GM18909 (cell line): ENCODE measurements around the gene IFITM1.
"Not testable (repeated sequence)": the region's sequence is repeated elsewhere in the genome, so short reads cannot be mapped to it uniquely, and the experiment has no call there.

ENCODE experiments used
- ATAC-seq: cut with Tn5 transposase; IDR thresholded peaks from one replicate; pipeline ENCODE4 v1.9.1; 2021; ENCODE audit warnings: mild to moderate bottlenecking; ENCODE audit not compliant: unreplicated experiment, poor library complexity

IFITM1 gene

DNA sequence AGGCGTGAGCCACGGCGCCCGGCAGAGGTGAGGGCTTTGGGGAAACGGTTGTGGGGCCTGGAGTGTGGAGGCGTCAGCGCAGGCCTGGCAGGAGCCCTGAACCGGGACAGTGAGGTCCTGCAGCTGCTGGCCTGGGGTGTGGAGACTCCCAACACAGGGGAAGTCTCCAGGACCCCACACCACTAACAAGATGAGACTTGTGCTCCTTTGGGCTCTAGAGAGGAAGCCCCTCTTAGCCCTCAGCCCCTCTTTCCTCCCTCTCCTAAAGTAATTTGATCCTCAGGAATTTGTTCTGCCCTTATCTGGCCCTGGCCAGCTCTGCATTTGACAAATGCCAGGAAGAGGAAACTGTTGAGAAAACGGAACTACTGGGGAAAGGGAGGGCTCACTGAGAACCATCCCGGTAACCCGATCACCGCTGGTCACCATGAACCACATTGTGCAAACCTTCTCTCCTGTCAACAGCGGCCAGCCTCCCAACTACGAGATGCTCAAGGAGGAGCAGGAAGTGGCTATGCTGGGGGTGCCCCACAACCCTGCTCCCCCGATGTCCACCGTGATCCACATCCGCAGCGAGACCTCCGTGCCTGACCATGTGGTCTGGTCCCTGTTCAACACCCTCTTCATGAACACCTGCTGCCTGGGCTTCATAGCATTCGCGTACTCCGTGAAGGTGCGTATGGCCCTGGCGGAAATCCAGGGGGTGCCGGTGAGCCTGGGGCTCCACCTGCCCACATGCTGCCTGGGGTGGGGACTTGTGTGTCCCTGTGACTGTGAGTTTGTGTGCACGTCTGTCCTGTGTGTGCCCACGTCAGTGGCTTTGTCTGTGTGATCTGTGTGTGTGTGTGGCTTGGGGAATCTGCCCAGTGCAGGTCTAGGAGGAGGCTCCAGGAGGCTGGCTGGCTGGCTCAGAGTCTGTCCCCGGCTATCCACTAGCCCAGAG lies 5.8 kb upstream of the IFITM1 start, which contains the start of gene IFITM2:
Gene IFITM2 (plus strand): TSS at position 51 of the 943 bp plus-strand sequence. CDS start 377 bp downstream, at position 428.
- not testable (repeated sequence) for ATAC-seq

GRCh38 chr11:308740-309665 lies 4.8 kb upstream of the IFITM1 start:
- ATAC-seq, result not testable (repeated sequence)

- ATAC-seq, result not testable (repeated sequence)
Observed at GRCh38 chr11:309979-310572, 3.8 kb upstream of the IFITM1 start.

DNA sequence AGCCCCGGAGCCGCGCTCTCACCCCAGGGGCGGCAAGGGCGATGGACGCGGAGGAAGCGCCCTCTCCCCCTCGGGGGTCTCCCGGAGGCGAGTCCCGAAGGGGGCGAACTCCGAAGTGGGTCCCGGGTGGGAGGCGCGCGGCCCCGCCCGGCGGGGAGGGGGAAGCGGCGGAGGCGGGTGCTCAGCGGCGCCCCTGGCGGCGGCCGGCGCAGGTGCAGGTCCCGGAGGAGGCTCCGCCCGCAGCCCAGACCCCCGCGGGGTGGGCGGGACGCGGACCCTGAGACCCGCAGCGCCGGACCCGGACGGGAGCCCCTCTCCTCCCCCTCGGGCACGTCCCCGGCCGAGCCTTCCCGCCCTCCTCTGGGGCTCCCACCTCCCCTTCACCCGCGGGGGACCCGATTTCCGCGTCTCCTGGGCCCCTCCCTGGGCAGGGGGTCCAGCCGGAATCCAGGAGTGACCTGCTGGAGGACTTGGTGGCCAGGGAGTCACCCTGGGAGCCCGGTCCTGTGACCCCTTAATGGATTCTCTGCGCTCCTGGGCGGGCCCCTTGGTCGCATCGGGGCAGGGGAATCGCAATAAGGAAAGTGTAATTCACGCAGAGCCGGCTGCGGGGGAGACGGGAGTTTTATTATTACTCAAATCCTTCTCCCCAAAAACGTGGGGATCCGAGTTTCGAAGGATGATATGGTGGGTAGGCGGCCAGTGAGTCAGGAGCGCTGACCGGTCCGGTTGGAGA lies 2.7 kb upstream of the IFITM1 start:
- ATAC-seq, result peak; percentile 43

GRCh38 chr11:312092-312816 lies 1.6 kb upstream of the IFITM1 start:
- ATAC-seq, result no peak

DNA sequence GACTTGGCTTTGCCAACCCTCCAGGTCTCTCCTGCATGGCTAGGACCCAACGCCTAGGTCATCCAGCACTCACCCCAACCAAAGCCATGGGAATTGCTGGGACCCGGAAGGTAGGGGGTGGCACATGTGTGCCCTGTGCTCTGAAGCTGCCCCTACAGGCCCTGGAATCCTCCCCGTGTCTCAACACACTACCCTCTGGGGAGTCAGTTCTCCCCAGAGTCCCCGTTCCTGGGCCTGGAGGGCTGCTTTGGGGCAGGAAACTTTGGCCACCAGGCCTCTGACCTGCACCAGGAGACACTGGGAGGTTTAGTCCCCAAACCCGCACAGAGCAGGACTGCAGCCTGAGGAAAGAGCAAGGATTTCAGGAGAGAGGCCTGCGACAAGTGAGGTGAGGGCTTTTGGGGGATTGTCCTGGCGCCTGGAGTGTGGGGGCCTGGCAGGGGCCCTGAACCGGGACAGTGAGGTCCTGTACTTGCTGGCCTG lies 495 bp upstream of the IFITM1 start:
- ATAC-seq, result peak; percentile 9

- not testable (repeated sequence) for ATAC-seq
Observed at GRCh38 chr11:314554-314875, 675 bp downstream of the IFITM1 start.

DNA sequence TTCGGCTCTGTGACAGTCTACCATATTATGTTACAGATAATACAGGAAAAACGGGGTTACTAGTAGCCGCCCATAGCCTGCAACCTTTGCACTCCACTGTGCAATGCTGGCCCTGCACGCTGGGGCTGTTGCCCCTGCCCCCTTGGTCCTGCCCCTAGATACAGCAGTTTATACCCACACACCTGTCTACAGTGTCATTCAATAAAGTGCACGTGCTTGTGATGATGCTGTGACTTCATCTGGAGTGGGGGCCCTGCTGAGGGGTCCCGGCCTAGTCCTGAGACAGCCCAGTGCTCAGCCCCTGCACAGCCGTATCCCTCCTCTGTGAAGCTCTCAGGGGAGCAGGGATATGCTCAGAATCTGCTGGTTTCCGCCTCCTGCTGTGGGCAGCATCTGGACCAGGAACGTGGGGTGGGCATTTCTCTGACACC lies 1.2 kb downstream of the IFITM1 start:
- no peak for ATAC-seq

DNA sequence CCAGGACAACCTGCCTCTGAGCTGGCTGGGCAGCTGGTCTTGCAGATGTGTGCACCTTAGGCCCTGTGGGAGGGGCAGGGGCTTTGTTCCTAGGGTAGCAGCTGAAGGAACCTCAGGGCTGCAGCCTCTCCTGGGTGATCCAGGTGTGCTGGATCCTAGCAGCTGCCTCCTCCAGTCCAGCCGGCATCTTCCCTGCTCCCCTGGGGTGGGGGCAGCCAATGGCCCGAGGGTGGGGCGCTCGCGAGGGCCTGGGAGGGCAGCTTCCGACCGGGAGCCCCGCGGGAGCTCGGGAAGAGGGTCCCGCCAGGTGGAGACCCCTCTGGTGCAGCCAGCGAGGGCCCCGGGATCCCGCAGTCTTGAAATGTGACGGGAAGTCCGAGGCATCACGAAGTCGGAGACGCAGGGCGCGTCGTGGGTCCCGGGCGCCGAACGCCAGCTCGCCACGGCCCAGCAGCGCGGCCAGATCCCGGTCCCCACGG lies 1.7 kb downstream of the IFITM1 start:
- no peak for ATAC-seq

GRCh38 chr11:316031-316701 lies 2.3 kb downstream of the IFITM1 start:
- no peak for ATAC-seq

GRCh38 chr11:316891-317301 lies 3.1 kb downstream of the IFITM1 start:
- no peak for ATAC-seq

- peak; percentile 3 for ATAC-seq
Observed at GRCh38 chr11:317668-318404, 4.0 kb downstream of the IFITM1 start.

DNA sequence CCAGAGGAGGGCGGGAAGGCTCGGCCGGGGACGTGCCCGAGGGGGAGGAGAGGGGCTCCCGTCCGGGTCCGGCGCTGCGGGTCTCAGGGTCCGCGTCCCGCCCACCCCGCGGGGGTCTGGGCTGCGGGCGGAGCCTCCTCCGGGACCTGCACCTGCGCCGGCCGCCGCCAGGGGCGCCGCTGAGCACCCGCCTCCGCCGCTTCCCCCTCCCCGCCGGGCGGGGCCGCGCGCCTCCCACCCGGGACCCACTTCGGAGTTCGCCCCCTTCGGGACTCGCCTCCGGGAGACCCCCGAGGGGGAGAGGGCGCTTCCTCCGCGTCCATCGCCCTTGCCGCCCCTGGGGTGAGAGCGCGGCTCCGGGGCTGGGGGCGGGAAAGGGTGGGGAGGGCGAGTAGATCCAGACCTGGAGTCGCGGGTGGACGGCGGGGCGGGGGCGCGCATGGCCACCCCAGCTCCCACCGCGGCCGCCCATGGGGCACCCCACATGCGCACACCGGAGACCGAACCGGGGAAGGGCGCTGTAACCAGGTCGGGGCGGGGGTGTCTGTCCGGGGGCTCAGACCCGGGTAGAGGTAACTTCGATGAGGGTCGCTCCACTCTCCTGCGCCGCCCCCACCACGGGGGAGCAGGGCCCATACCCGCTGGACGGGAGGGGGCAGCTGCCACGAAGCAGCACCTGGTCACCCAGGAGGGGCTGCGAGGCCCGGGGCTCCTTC lies 4.7 kb downstream of the IFITM1 start:
- peak; percentile 45 for ATAC-seq

DNA sequence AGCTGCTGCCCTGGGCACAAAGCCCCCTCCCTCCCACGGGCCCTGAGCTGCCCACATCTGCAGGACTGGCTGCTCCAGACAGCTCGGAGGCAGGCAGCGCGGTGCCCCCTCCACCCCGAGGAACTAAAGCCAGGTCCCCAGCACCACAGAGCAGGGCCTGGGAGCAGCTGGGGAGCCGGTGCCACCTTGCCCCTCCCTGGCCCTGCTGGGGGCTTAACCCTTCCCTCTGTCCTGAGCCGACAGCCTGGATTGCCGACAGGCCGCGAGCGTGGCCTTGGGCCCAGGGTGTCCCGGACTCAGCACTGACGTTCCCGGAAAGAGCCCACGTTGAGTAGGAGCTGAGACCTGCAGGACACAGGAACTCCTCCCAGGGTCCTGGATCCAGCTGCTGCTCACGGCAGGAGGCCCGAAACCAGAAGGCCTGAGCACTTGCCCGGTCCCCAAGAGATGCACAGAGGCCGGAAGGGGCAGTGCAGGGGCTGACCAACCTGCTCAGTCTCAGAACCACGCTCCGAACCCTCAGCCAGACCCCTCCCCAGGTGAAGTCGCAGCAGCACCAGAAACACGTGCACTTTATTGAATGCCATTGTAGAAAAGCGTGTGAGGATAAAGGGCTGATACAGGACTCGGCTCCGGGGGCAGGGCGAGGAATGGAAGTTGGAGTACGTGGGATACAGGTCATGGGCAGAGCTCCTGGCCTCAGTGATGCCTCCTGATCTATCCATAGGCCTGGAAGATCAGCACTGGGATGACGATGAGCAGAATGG lies 5.5 kb downstream of the IFITM1 start:
- ATAC-seq, result peak; percentile 18

- ATAC-seq, result not testable (repeated sequence)
Observed at GRCh38 chr11:319888-320273, 6.0 kb downstream of the IFITM1 start.

- no peak for ATAC-seq
Observed at GRCh38 chr11:324156-324555, 10.3 kb downstream of the IFITM1 start.
